ENCODE measurements around the gene IGSF11.
"Not testable (repeated sequence)": the region's sequence is repeated elsewhere in the genome, so short reads cannot be mapped to it uniquely, and the experiment has no call there.

IGSF11 gene

GRCh38 chr3:118868051-118868450 lies 166.6 kb downstream of the IGSF11 start:
- DNase-seq (ENCODE audit: low read depth), result no peak

- DNase-seq (ENCODE audit: low read depth), result no peak
Measured at GRCh38 chr3:118863731-118864322, 170.8 kb downstream of the IGSF11 start.

GRCh38 chr3:118859950-118860349 lies 174.7 kb downstream of the IGSF11 start:
- DNase-seq (ENCODE audit: low read depth), result no peak

DNA sequence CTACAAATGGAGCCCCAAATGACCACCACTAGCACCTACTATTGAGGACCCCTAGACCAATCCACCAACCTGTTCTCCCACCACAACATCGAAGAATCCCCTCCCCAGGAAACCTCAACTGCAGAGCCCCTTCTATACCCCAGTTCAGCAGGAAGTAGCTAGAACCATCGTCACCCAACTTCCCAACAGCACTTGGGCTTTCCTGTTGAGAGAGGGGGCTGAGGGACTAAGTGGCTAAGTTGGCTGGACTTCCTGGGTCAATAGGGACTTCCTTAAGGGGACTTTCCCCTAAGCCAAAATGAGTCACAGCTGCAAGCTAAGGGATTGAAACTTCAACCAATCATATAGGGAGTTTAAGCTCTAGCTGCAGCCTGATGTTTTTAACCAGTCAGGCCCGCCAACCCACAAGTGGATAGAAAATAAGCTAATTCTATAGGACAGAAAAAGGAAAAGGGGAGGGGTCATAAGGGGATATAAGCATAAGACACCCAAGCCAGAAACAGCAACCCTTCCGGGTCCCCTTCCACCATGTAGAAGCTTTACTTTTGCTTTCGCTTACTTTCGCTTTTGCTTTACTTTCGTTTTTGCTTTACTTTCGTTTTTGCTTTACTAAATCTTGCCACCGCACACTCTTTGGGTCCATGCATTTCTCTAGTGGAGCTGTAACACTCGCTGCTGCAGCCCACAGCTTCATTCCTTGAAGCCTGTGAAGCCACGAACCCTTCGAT lies 183.0 kb downstream of the IGSF11 start:
- not testable (repeated sequence) for DNase-seq (ENCODE audit: low read depth)

DNA sequence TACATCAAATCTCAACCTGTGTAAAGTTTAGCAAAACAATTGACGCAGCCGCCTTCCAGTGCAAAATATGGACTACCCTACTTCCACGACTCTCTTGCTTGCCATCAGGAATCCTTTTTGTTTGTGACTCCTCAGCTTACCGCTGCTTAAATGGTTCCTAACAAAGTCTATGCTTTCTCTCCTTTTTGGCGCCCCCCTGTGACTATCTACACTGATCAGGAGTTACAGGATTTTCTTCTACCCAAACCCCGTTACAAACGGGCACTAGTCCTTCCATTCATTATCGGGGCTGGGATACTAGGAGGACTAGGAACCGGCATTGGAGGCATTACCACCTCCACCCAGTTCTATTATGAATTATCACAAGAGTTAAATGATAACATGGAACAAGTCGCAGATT lies 184.0 kb downstream of the IGSF11 start:
- no peak for DNase-seq (ENCODE audit: low read depth)
